HAP-1 (cell line): ENCODE measurements around the gene CLTCL1.

Experiments used
- DNase-seq, 2 experiments: peaks; one replicate each; pipeline ENCODE4 v3.0.0-alpha.2; 2016 to 2020; ENCODE audit warnings: low spot score in 2 of 2
- H3K27me3 ChIP-seq: fragments of 250-450 bp; sonication (Bioruptor Pico); 2 replicates; pipeline ENCODE4 v1.5.1; 2020; ENCODE audit warnings: low read depth, mild to moderate bottlenecking, moderate library complexity
- H3K36me3 ChIP-seq: fragments of 250-450 bp; sonication (Bioruptor Pico); replicated peaks from 2 replicates; pipeline ENCODE4 v1.5.1; 2020; ENCODE audit warnings: mild to moderate bottlenecking
- H3K4me1 ChIP-seq: fragments of 250-450 bp; sonication (Bioruptor Pico); 2 replicates; pipeline ENCODE4 v1.5.1; 2020; ENCODE audit warnings: mild to moderate bottlenecking
- H3K4me3 ChIP-seq: fragments of 250-450 bp; sonication (Bioruptor Pico); 2 replicates; pipeline ENCODE4 v1.5.1; 2020; ENCODE audit warnings: mild to moderate bottlenecking, moderate library complexity
- H3K9me3 ChIP-seq: fragments of 250-450 bp; sonication (Bioruptor Pico); 2 replicates; pipeline ENCODE4 v1.5.1; 2020; ENCODE audit warnings: mild to moderate bottlenecking, moderate library complexity
- in situ Hi-C: fragments of 300-500 bp; cut with MboI; formaldehyde crosslinking; loops from 3 replicates; pipeline ENCODE4 v1.14.3; 2020; ENCODE audit warnings: low sequenced_read_pairs, inconsistent platforms, mixed read lengths

CLTCL1 gene

GRCh38 chr22:19180740-19181410 lies 110.6 kb downstream of the CLTCL1 start:
- Histone ChIP-seq H3K27me3 (no peaks in the 10 kb centered on the region), H3K4me3 (no peak overlapping the region), H3K4me1 (peaks cover 18% of the 10 kb centered on the region), H3K36me3 (peaks cover 21% of the 10 kb centered on the region), H3K9me3 (no peaks in the 10 kb centered on the region)
- DNase-seq, result no peak
- in situ Hi-C loops, result no loop called here

DNA sequence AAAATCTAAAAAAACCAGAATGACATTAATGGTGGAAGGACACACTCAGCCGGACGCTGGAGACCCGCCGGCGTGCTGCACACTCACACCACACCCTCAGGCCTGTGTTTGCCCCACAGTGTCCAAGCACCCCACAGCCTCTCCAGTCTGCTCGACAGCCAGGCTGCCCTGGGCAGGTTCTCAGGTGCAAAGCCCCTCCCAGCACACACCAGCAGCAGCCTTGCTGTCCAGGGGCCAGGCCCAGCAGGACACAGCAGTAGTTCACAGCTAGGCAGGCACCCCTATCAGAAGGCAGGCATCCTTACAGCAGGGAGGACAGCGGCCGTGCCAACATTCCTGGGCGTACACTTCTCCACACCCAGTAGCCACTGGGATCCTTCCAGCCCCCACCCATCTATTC lies 111.3 kb downstream of the CLTCL1 start:
- peaks cover 18% of the 10 kb centered on the region for H3K4me1 ChIP-seq
- no peak for DNase-seq
- in situ Hi-C loops, result no loop called here
- H3K36me3 ChIP-seq, result peaks cover 26% of the 10 kb centered on the region
- H3K9me3 ChIP-seq, result no peaks in the 10 kb centered on the region
- H3K27me3 ChIP-seq, result no peaks in the 10 kb centered on the region
- H3K4me3 ChIP-seq, result no peak overlapping the region

DNA sequence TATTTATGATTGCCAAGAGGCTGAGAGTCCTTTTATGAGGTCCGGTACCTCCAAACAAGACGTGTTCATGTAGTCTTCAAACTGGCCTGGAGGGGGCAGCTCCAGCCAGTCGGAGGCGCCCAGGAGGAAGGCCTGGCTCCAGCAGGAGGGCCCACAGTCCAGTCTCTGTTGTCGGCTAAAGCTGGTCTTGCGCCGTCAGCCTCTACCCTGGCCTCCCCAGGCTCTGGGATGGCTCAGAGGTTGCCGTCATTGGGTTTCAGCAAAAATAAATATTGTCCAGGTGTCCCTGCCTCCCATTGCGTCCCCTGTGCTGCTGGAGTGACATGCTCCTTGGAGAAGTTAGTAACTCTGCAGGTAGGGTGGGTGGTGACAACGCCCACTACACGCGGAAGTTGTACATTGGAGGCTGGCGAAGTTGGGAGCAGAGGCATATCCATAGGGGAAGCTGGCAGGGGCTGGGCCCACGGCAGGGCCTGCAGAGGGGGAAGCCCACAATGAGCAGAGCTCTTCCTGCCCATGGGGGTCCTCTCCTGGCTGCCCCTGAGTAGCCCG lies 111.9 kb downstream of the CLTCL1 start:
- no peaks in the 10 kb centered on the region for H3K27me3 ChIP-seq
- H3K36me3 ChIP-seq, result peaks cover 32% of the 10 kb centered on the region
- peak; percentile 85 to 87 for DNase-seq
- no peaks in the 10 kb centered on the region for H3K9me3 ChIP-seq
- in situ Hi-C loops, result no loop called here
- peaks cover 18% of the 10 kb centered on the region for H3K4me1 ChIP-seq
- peak overlapping the region; percentile 55 for H3K4me3 ChIP-seq

- Histone ChIP-seq H3K36me3 (peaks cover 39% of the 10 kb centered on the region), H3K4me3 (peak within 1 kb of the TSS; percentile 64), H3K9me3 (no peaks in the 10 kb centered on the region), H3K4me1 (peaks cover 18% of the 10 kb centered on the region), H3K27me3 (no peaks in the 10 kb centered on the region)
- in situ Hi-C loops, result no loop called here
- peak; percentile 83 to 95 for DNase-seq
Measured at GRCh38 chr22:19178657-19179496, 112.6 kb downstream of the CLTCL1 start, which contains the start of gene SLC25A1. Gene SLC25A1 (minus strand): TSS chr22:19178736. CDS start chr22:19178673, 63 bp downstream.

DNA sequence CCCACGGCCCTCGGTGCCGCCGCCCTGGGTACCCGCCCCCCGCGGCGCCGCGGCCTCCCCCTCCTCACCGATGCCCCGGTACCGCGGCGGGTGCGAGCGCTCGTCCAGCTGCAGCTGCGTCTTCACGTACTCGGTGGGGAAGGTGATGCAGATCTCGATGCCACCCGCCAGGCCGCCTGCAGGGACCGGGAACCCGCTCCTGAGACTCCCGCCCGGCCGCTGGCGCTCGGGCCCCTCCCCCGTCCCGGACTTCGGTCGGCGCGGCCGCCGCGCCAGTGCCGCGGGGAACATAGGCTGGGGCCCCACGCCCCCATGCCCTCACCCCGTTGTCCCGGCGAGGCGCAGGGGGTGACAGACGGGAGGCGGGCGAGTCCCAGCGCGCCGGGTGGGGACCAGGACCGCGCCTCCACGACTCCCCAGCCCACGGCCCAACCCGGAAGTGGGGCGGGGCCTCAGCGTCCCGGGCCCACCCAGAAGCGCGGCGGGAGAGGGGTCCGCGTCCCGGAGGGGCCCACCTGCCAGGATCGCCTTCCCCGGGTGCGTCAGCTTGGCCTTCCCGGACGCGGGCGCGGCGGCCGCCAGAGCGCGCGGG lies 113.4 kb downstream of the CLTCL1 start:
- no peaks in the 10 kb centered on the region for H3K9me3 ChIP-seq
- H3K4me3 ChIP-seq, result peak overlapping the region; percentile 64
- peaks cover 47% of the 10 kb centered on the region for H3K36me3 ChIP-seq
- peak; percentile 45 to 69 for DNase-seq
- H3K4me1 ChIP-seq, result peaks cover 21% of the 10 kb centered on the region
- in situ Hi-C loops, result no loop called here
- no peaks in the 10 kb centered on the region for H3K27me3 ChIP-seq

GRCh38 chr22:19177164-19178064 lies 114.1 kb downstream of the CLTCL1 start:
- Histone ChIP-seq H3K4me3 (peak overlapping the region; percentile 64), H3K4me1 (peaks cover 28% of the 10 kb centered on the region), H3K9me3 (no peaks in the 10 kb centered on the region), H3K36me3 (peaks cover 51% of the 10 kb centered on the region), H3K27me3 (no peaks in the 10 kb centered on the region)
- no peak for DNase-seq
- in situ Hi-C loops, result no loop called here

- in situ Hi-C loops, result no loop called here
- no peak for DNase-seq
- Histone ChIP-seq H3K9me3 (no peaks in the 10 kb centered on the region), H3K4me1 (peaks cover 28% of the 10 kb centered on the region), H3K4me3 (peak overlapping the region; percentile 64), H3K27me3 (no peaks in the 10 kb centered on the region), H3K36me3 (peaks cover 55% of the 10 kb centered on the region)
Measured at GRCh38 chr22:19176732-19177131, 114.8 kb downstream of the CLTCL1 start.

DNA sequence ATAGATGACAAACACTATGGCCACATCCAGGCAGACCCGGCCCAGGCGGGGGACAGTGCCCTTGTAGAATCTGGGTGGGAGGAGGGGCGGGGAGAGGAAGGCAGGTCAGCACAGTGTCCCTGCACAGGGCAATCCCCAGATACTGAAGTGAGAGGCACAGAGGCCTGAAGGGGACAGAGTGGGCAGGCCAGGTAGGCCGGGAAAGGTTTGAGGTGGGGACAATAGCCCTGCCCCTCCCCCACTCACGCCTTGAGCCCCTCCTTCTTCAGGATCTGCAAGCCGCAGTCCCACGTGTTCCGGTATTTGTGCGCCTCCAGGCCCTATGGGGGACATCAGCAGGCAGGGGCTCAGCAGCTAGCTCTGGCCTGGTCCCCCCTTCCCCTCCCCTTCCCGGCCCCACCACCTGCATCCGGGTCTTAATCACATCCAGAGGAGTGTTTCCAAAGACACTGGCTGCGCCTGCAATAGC lies 115.3 kb downstream of the CLTCL1 start:
- peak overlapping the region; percentile 64 for H3K4me3 ChIP-seq
- H3K4me1 ChIP-seq, result peaks cover 28% of the 10 kb centered on the region
- H3K27me3 ChIP-seq, result no peaks in the 10 kb centered on the region
- DNase-seq, result peak in 1 of 2 experiments; percentile 50
- in situ Hi-C loops, result no loop called here
- H3K9me3 ChIP-seq, result no peaks in the 10 kb centered on the region
- H3K36me3 ChIP-seq, result peaks cover 56% of the 10 kb centered on the region

GRCh38 chr22:19175602-19176174 lies 115.8 kb downstream of the CLTCL1 start:
- no peaks in the 10 kb centered on the region for H3K27me3 ChIP-seq
- H3K9me3 ChIP-seq, result no peaks in the 10 kb centered on the region
- peaks cover 30% of the 10 kb centered on the region for H3K4me1 ChIP-seq
- in situ Hi-C loops, result no loop called here
- DNase-seq, result no peak
- H3K4me3 ChIP-seq, result peak overlapping the region; percentile 5; the same call in 1 of the 2 replicates
- peaks cover 56% of the 10 kb centered on the region for H3K36me3 ChIP-seq

DNA sequence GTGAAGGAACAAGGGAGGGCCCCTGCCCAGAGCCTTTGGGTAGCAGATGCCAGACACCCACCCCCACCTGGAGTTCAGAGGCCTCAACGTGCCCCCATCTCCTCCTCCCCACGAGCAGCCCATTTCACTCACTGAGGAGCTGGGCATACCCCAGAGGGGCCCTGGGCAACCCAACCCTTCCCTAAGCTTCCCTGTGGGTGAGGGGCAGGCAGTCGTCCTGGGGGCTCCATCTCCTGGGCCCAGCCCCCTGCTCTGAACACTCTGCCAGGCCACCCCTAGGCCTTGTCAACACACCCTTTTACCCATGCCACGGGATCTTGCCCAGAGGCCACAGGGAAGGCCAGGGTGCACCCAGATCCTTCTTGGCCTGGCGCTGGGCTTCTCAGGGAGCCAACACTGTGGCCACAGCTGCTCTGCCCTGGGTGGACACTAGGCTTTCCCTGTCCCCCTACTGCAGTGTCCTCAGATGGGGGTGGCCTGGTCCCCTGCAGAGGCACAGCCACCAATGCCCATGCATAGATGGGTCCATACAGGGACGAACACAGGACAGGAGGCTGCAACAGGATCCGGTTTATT lies 116.4 kb downstream of the CLTCL1 start:
- H3K27me3 ChIP-seq, result no peaks in the 10 kb centered on the region
- H3K9me3 ChIP-seq, result no peaks in the 10 kb centered on the region
- in situ Hi-C loops, result no loop called here
- DNase-seq, result no peak
- H3K4me1 ChIP-seq, result peaks cover 35% of the 10 kb centered on the region
- peaks cover 56% of the 10 kb centered on the region for H3K36me3 ChIP-seq
- no peak overlapping the region for H3K4me3 ChIP-seq

- no peaks in the 10 kb centered on the region for H3K27me3 ChIP-seq
- H3K4me1 ChIP-seq, result peaks cover 39% of the 10 kb centered on the region
- peaks cover 56% of the 10 kb centered on the region for H3K36me3 ChIP-seq
- in situ Hi-C loops, result no loop called here
- H3K4me3 ChIP-seq, result no peak overlapping the region
- peak in 1 of 2 experiments; percentile 54 for DNase-seq
- H3K9me3 ChIP-seq, result no peaks in the 10 kb centered on the region
Measured at GRCh38 chr22:19174106-19175025, 117.2 kb downstream of the CLTCL1 start.
